WI38 (cell line): ENCODE measurements around the gene PGPEP1.

Experiments used
- H3K4me3 ChIP-seq: 2 replicates; pipeline ENCODE4 v1.5.1; 2011; ENCODE audit warnings: low read depth, mild to moderate bottlenecking, control low read depth, low read length
- CTCF ChIP-seq: IDR thresholded peaks from 2 replicates; pipeline ENCODE4 v1.5.1; 2012; ENCODE audit warnings: low read depth, mild to moderate bottlenecking, control low read depth, low read length

The PGPEP1 gene

GRCh38 chr19:18294467-18294864 is 45.9 kb upstream of the PGPEP1 start:
- H3K4me3 ChIP-seq: no peak overlapping the region

GRCh38 chr19:18295034-18295451 is 45.4 kb upstream of the PGPEP1 start:
- TF ChIP-seq CTCF: no peak

More at GRCh38 chr19:18294467-18294864, 45.9 kb upstream of the PGPEP1 start:
- no peak for TF ChIP-seq CTCF

GRCh38 chr19:18297308-18297707 is 43.1 kb upstream of the PGPEP1 start:
- H3K4me3 ChIP-seq: no peak overlapping the region
- no peak for TF ChIP-seq CTCF

More at GRCh38 chr19:18295034-18295451, 45.4 kb upstream of the PGPEP1 start:
- H3K4me3 ChIP-seq: no peak overlapping the region

- TF ChIP-seq CTCF: no peak
- H3K4me3 ChIP-seq: no peak overlapping the region
These were observed 41.8 kb upstream of the PGPEP1 start for GRCh38 chr19:18298601-18299000.

GRCh38 chr19:18299654-18300053 is 40.7 kb upstream of the PGPEP1 start:
- H3K4me3 ChIP-seq: no peak overlapping the region
- TF ChIP-seq CTCF: no peak

- no peak for TF ChIP-seq CTCF
- no peak overlapping the region for H3K4me3 ChIP-seq
These were observed 39.3 kb upstream of the PGPEP1 start for GRCh38 chr19:18300930-18301717.

- H3K4me3 ChIP-seq: no peak overlapping the region
- TF ChIP-seq CTCF: no peak
These were observed 38.7 kb upstream of the PGPEP1 start for GRCh38 chr19:18301718-18302111.
